HepG2 (cell line): ENCODE data around the gene LYRM7. TPM values are rescaled to one million over a fixed set of nuclear protein-coding genes. Genes with fewer than 3 reads are reported as not detected.

Source experiments
- BRCA1 ChIP-seq: sonication (generic); formaldehyde crosslinking; IDR thresholded peaks from 2 replicates; pipeline ENCODE4 v1.4.0; 2020; ENCODE audit warnings: missing genetic modification reagents
- HCFC1 ChIP-seq: fragments of 150-350 bp; IDR thresholded peaks from 2 replicates; pipeline ENCODE4 v1.6.1; 2014; ENCODE audit warnings: low read depth, low read length
- KAT7 ChIP-seq: IDR thresholded peaks from 2 replicates; pipeline ENCODE4 v1.6.1; 2018; ENCODE audit warnings: borderline replicate concordance, missing compliant biosample characterization
- MBNL3 ChIP-seq: fragments of 250-450 bp; sonication (Bioruptor Pico); conservative IDR thresholded peaks from 2 replicates; pipeline ENCODE4 v1.8.0; 2022; ENCODE audit warnings: mild to moderate bottlenecking, inconsistent platforms
- TP53 ChIP-seq: sonication (generic); formaldehyde crosslinking; conservative IDR thresholded peaks from 2 replicates; pipeline ENCODE4 v1.4.0; 2020; ENCODE audit warnings: missing genetic modification reagents
- ZNF329 ChIP-seq: sonication (generic); formaldehyde crosslinking; IDR thresholded peaks from 2 replicates; pipeline ENCODE4 v1.9.0; 2021; ENCODE audit warnings: low read depth, mild to moderate bottlenecking, missing genetic modification reagents
- ZNF775 ChIP-seq: sonication (generic); formaldehyde crosslinking; IDR thresholded peaks from 2 replicates; pipeline ENCODE4 v1.4.0; 2020; ENCODE audit warnings: missing genetic modification reagents, mild to moderate bottlenecking, moderate library complexity, borderline replicate concordance
- ZNF788 ChIP-seq: sonication (generic); formaldehyde crosslinking; IDR thresholded peaks from 2 replicates; pipeline ENCODE4 v1.5.0; 2020; ENCODE audit warnings: mild to moderate bottlenecking, missing genetic modification reagents, borderline replicate concordance
- ZNF816 ChIP-seq: sonication (generic); formaldehyde crosslinking; IDR thresholded peaks from 2 replicates; pipeline ENCODE4 v1.8.0; 2022; ENCODE audit warnings: missing genetic modification reagents, mild to moderate bottlenecking, borderline replicate concordance
- polyA plus RNA-seq, 8 experiments: library from polyadenylated mRNA; depleted of rRNA in 3 of 8; stranded (reverse) in 7 of 8; unstranded in 1 of 8; fragments of >200 nt; fragmentation: Illumina TruSeq in 4 of 8; extraction: Trizol in 4 of 8; gene quantifications; 2 replicates each; pipeline versions ENCODE4 v1.2.1 to v1.2.3, GENCODE V29; 2011 to 2016; ENCODE audit warnings: low read depth in 4 of 8, missing spikeins in 1 of 8, mixed read lengths in 1 of 8; ENCODE audit not compliant: insufficient read depth in 1 of 8
- total RNA-seq, 5 experiments: library from RNA; depleted of rRNA; stranded (reverse); fragments of >200 nt; fragmentation: Illumina TruSeq; extraction: Trizol; gene quantifications; 2 replicates each; pipeline ENCODE4 v1.2.3, GENCODE V29; 2016; ENCODE audit warnings: low read depth in 1 of 5
- TF ChIP-seq, protein P1 (sequence below): sonication (generic); formaldehyde crosslinking; IDR thresholded peaks from 2 replicates; pipeline ENCODE4 v1.4.0; 2020; ENCODE audit warnings: mild to moderate bottlenecking, missing genetic modification reagents
- TF ChIP-seq, protein P2 (sequence below): IDR thresholded peaks from 2 replicates; pipeline ENCODE4 v1.6.1; 2016; ENCODE audit warnings: low read depth, borderline replicate concordance
- TF ChIP-seq, protein P3 (sequence below): sonication (generic); formaldehyde crosslinking; IDR thresholded peaks from 2 replicates; pipeline ENCODE4 v1.5.0; 2020; ENCODE audit warnings: missing genetic modification reagents
- TF ChIP-seq, protein P4 (sequence below): sonication (generic); formaldehyde crosslinking; IDR thresholded peaks from 2 replicates; pipeline ENCODE4 v1.8.0; 2022; ENCODE audit warnings: mild to moderate bottlenecking, missing genetic modification reagents, moderate library complexity
- TF ChIP-seq, protein P5 (sequence below): sonication (generic); formaldehyde crosslinking; IDR thresholded peaks from 2 replicates; pipeline ENCODE4 v1.8.0; 2022; ENCODE audit warnings: mild to moderate bottlenecking, missing genetic modification reagents
- TF ChIP-seq, protein P6 (sequence below): sonication (generic); formaldehyde crosslinking; IDR thresholded peaks from 2 replicates; pipeline ENCODE4 v1.5.0; 2020; ENCODE audit warnings: missing genetic modification reagents, mild to moderate bottlenecking, borderline replicate concordance

The LYRM7 gene
- total and polyA plus RNA-seq, 2 of the 13 experiments (the other 11 are each of a cell fraction or from before 2014, with no cell fraction given) = 3.0 to 5.5 TPM

DNA sequence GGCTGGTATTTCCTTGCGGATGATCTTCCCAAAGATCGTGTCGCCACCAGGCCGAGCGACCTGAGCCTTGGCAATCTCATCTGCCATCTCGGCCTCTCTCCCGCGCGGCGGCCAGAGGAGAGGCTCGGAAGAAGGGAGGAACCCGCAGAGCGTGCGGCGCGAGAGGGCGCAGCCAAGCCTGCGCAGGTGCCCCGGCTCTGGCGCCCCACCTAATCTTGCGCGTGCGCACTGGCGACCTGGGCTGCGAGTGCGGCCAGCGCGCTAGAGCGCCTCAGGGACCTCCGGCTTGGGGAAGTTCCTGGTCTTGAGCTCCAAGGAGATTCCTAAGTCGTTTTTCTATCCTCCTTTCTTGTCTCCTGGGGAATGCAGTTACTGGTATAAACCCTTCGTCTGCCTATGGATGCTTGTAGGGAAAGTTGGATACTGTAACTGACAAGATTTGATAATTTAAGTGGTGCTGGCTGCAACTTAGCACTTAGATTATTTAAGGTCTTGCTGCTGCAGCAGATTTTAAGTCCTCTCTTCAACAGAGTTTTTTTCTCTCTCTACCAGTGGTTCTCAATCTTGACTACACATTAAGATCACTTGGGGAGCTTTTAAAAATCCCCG, 5.5 kb upstream of the LYRM7 start, which contains the start of gene HINT1 (continued):
- TF ChIP-seq, protein P1, sequence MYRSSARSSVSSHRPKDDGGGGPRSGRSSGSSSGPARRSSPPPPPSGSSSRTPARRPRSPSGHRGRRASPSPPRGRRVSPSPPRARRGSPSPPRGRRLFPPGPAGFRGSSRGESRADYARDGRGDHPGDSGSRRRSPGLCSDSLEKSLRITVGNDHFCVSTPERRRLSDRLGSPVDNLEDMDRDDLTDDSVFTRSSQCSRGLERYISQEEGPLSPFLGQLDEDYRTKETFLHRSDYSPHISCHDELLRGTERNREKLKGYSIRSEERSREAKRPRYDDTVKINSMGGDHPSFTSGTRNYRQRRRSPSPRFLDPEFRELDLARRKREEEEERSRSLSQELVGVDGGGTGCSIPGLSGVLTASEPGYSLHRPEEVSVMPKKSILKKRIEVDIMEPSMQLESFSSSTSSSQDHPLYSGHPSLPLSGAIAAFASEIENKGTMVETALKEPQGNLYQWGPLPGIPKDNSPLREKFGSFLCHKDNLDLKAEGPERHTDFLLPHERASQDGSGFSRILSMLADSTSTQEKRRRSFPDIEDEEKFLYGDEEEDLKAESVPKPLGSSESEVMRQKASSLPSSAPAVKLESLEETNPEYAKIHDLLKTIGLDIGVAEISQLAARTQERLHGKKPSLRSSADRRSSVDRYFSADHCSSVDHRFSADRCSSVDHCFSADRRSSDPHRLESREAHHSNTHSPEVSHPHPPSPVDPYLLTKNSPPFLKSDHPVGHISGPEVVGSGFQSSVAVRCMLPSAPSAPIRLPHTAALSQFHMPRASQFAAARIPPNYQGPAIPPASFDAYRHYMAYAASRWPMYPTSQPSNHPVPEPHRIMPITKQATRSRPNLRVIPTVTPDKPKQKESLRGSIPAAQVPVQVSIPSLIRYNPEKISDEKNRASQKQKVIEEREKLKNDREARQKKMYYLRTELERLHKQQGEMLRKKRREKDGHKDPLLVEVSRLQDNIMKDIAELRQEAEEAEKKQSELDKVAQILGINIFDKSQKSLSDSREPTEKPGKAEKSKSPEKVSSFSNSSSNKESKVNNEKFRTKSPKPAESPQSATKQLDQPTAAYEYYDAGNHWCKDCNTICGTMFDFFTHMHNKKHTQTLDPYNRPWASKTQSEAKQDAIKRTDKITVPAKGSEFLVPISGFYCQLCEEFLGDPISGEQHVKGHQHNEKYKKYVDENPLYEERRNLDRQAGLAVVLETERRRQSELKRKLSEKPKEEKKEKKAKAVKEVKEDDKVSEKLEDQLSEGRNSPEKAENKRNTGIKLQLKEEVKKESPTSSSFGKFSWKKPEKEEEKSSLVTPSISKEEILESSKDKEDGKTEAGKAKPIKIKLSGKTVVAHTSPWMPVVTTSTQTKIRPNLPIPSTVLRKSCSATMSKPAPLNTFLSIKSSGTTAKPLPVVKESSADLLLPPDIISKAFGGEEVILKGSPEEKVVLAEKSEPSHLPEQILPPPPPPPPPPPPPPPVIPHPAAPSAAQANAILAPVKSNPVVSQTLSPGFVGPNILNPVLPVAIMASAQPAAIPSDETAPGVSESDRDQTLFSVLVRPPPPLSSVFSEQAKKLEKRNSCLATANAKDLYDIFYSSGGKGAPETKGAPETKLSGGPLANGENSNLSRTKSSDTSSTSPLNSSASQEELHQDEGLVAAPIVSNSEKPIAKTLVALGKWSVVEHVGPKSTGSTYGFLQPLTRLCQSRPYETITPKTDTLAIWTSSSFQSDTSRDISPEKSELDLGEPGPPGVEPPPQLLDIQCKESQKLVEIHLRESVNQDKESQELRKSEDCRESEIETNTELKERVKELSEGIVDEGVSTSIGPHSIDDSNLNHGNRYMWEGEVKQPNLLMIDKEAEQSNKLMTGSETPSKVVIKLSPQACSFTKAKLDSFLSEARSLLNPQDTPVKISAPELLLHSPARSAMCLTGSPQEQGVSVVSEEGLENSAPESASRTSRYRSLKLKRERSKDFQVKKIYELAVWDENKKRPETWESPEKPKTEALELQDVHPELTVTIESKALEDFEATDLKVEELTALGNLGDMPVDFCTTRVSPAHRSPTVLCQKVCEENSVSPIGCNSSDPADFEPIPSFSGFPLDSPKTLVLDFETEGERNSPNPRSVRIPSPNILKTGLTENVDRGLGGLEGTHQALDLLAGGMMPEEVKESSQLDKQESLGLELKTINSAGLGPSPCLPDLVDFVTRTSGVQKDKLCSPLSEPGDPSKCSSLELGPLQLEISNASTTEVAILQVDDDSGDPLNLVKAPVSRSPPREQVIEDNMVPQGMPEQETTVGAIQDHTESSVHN (CRISPR knock-in tag) = no peak
- TF ChIP-seq ZNF816 (CRISPR knock-in tag) (no peak), TP53 (CRISPR knock-in tag) (0 out of 2 replicates have a peak, but pooled peaks have one; percentile 19), ZNF329 (CRISPR knock-in tag) (peak; percentile 39; the same call in 1 of the 2 replicates), BRCA1 (CRISPR knock-in tag) (no peak), HCFC1 (no peak), ZNF788 (CRISPR knock-in tag) (no peak), ZNF775 (CRISPR knock-in tag) (no peak), MBNL3 (no peak), KAT7 (CRISPR knock-in tag) (no peak; the same call in 1 of the 2 replicates)
- TF ChIP-seq, protein P2, sequence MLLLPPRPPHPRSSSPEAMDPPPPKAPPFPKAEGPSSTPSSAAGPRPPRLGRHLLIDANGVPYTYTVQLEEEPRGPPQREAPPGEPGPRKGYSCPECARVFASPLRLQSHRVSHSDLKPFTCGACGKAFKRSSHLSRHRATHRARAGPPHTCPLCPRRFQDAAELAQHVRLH = peak; percentile 57; the same call in 1 of the 2 replicates
- TF ChIP-seq, protein P3, sequence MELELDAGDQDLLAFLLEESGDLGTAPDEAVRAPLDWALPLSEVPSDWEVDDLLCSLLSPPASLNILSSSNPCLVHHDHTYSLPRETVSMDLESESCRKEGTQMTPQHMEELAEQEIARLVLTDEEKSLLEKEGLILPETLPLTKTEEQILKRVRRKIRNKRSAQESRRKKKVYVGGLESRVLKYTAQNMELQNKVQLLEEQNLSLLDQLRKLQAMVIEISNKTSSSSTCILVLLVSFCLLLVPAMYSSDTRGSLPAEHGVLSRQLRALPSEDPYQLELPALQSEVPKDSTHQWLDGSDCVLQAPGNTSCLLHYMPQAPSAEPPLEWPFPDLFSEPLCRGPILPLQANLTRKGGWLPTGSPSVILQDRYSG (CRISPR knock-in tag) = no peak
- TF ChIP-seq, protein P4, sequence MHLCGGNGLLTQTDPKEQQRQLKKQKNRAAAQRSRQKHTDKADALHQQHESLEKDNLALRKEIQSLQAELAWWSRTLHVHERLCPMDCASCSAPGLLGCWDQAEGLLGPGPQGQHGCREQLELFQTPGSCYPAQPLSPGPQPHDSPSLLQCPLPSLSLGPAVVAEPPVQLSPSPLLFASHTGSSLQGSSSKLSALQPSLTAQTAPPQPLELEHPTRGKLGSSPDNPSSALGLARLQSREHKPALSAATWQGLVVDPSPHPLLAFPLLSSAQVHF (CRISPR knock-in tag) = no peak
- TF ChIP-seq, protein P5, sequence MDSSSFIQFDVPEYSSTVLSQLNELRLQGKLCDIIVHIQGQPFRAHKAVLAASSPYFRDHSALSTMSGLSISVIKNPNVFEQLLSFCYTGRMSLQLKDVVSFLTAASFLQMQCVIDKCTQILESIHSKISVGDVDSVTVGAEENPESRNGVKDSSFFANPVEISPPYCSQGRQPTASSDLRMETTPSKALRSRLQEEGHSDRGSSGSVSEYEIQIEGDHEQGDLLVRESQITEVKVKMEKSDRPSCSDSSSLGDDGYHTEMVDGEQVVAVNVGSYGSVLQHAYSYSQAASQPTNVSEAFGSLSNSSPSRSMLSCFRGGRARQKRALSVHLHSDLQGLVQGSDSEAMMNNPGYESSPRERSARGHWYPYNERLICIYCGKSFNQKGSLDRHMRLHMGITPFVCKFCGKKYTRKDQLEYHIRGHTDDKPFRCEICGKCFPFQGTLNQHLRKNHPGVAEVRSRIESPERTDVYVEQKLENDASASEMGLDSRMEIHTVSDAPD (CRISPR knock-in tag) = no peak
- TF ChIP-seq, protein P6, sequence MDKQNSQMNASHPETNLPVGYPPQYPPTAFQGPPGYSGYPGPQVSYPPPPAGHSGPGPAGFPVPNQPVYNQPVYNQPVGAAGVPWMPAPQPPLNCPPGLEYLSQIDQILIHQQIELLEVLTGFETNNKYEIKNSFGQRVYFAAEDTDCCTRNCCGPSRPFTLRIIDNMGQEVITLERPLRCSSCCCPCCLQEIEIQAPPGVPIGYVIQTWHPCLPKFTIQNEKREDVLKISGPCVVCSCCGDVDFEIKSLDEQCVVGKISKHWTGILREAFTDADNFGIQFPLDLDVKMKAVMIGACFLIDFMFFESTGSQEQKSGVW (CRISPR knock-in tag) = no peak
